Stimulated activated CD4-positive, alpha-beta T cell treated with anti-CD3 and anti-CD28 coated beads, Interleukin-12 subunit alpha, Interleukin-12 subunit beta, amount 100 ng/mL, for 48 hours (primary cell): ENCODE results near the gene GOT1.

Experiments
- DNase-seq, 3 donors: peaks; one replicate each; pipeline ENCODE4 v3.0.0-alpha.2; 2020; ENCODE audit warnings: low read depth in 2 of 3, low spot score in 1 of 3

The GOT1 gene

DNA sequence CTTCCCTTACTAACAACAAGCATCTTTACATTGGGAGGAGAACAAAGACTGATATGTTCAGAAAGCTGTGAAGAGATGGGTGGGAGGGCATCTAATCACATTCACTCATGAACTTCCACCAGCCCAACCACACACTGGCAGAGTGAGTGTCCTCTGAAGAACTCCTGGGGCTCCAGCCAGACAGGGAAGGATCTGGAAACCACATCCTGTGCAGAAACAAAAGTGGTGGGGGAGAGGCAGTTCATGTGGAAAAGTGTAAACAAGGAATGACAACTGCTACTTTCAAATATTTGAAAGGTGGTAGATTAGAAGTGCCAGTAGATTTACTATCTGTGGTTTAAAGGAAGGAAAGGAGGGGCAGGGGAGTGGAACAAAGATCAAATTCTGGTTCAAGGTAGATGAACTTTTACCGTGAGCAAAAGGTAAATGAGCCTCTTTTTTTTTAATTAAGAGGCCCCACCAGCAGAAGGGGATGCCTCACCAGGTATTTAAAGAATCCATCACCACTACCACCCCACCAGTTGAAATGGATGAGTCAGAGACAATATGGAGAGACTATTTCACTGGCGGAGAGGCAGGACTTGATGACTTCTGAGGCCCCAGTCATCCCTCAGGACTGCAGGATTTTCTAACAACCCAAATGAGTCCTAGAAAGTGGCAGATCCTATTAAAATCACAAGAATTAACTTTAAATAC lies 34.5 kb downstream of the GOT1 start:
- no peak for DNase-seq

- DNase-seq: no peak
Measured at GRCh38 chr10:99394761-99395386, 35.5 kb downstream of the GOT1 start.

- no peak for DNase-seq
Measured at GRCh38 chr10:99394256-99394655, 36.2 kb downstream of the GOT1 start.

GRCh38 chr10:99393683-99394082 lies 36.7 kb downstream of the GOT1 start:
- DNase-seq: no peak

DNA sequence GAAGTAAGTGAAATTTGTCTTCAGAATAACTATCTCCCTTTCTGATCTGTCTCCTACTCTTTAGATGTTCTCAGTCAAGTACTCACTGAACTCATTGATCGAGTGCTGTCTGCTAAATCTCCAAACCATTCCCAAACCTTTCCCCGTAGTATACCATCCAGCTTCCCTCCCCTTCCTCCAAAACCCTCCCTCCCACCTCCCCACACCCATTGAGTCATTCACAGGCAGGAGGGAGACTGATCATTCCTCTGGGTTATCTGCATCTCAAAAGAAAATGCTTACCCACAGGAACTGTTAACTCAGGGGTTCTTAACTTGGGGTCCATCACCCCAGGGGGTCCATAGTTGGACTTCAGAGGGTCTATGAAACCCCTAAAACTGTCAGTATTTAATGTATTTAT lies 37.4 kb downstream of the GOT1 start:
- no peak for DNase-seq

DNA sequence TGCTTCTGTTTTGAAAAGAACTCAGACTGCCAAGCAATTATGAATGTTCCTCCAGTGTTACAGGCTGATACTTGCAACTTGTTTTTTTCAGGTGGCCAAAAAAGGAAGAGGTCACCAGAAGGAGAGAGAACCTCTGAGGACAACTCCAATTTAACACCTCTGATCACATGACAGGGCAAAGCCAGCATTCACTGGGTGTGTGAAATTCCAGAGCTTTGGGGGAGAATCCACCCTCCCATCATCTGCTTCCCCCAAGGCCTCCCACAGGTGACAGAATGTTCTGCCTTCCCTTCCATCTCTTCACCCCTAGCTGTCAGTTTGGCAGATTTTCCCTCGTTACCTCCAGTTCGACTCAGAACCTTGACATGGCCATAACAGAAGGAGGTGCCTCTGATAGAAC lies 39.1 kb downstream of the GOT1 start:
- DNase-seq: no peak

DNA sequence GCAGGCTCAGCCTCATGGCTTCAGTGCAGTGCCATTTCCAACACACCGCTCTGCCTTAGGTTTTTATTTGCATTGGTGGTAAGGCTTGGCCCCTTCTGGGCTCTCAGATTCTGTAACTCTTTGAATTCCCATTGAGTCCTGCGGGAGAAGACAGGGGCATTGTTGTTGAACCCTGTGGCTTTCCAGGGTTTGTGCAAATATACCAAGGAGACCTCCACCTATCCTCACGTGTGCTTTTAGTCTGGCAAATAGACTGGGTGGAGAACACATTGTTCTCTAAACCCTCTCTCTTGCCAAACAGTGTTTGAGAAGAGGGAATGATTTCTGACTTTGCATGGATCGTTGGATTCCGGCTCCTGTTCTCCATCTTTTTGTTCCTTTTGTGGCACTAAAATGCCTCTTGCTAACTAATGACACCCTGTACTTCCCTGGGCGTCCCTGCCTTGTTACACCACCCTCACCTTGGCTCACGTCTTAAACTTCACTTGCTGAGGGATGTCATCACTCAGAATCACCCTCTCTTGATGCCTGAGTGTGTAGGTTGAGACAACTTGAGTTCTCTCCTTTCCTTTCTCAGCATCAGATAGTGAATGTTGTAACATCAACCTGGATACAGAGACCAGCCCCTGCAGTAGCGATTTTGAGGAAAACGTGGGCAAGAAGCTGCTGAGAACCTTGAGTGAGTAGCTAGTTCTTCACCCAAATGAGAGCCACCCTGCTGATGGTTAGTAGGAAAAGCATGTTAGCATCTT lies 40.5 kb downstream of the GOT1 start:
- no peak for DNase-seq

GRCh38 chr10:99387541-99387940 lies 42.9 kb downstream of the GOT1 start:
- no peak for DNase-seq

DNA sequence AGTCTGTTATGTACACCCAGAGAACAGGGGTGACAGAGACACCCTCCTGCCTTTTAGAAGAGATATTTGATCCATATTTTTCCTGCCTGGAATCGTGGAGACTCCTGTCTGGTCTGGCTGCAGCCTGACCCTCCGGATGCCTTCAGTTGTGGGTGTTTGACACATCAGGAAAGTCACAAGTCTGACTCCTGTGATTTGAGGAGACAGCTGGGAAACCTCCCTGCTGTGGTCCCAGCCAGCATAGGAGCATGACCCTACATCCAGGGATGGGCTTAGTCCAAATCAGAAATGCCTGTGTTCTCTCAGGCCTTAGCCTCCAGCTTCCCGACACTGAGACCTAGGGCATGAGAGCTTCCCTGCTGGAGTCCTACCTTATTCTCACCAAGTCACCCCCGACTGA lies 43.4 kb downstream of the GOT1 start:
- DNase-seq: no peak

GRCh38 chr10:99382176-99382575 lies 48.2 kb downstream of the GOT1 start:
- DNase-seq: no peak

DNA sequence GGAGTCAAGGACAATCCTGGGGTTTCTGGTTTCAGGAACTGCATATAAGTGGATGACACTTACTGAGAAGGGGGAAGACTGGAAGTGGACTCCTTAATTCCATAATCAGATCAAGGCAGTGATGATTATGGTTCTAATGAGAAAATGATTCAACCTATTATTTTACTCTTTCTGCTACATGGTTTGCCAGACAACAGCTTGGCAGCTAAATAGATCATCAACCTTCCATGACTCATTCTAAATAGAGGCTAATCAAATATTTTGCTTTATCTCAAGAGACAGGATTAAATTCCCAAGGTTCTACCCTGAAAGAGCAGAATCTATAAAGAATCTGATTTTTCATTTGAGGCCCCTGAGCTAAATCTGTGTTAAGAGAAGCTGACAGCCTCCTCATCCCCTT lies 55.0 kb downstream of the GOT1 start:
- no peak for DNase-seq

DNA sequence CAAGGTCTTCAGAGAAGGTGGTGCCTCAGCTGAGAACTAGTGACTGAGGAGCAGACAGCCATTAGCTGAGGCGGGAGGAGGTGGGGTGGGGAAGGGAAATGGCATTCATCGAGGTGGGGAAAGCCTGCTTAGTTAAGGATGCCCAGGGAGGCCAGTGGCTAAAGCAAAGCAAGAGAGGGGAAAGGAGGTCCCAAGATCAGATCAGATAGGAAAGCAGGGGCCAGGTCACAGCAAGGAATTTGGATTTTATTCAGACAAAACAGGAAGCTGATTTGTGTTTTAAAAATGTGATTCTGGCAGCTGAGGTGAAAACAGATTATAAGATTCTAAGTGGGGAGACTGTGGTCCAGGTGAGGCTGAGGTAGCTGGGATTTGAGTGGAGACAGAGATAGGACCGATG lies 55.5 kb downstream of the GOT1 start:
- DNase-seq: no peak

DNA sequence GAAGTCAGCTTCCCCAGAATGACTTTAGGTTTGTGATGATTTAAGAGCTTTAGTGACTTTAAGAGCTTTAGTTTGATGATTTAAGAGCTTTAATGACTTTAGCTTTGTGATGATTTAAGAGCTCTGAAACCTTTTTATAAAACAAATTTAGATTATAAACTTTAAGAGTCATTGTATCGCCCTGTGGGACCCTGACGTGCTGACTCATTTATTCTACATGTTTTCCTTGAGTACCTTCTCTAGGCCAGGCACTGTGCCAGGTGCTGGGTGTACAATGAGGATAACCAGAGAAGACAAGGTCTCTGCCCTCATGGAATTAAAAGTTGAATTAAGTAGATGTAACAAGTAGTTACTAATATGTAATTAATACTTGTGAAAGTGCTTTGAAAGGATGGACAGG lies 55.9 kb downstream of the GOT1 start:
- DNase-seq: no peak

DNA sequence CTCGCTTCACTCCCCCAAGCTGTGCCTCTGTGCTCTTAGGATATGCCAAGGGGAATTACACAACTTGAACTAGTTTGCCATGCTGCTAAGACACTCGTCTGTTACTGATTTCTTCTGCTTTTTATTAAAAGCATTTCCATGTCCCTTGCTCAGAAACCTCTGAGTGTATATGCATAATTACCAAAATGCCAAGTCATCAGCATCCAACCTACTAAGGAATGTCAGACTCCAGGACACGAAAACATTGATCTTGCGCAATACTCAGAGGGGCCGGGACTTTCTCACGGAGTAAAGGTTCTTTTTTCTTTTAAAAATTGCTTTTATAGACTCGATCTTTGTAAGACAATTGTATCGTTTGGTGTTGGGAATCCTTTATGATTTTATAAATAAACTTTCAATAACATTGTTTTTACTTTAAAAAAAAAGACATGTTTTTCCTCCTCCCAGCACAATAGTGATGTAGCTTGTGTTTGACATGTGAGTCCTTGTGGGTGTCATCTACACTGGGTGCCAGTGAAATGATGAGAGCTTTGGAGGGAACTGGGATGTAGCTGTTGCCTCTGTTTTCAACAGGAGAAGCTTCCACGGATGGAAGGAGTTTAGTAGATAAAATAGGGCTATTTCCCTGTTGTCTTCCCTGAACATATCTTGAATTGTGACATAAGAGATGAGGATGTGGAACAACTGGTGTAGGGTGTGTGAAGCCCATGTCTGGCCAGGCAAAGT lies 57.7 kb downstream of the GOT1 start:
- no peak for DNase-seq

GRCh38 chr10:99370993-99371392 lies 59.4 kb downstream of the GOT1 start:
- DNase-seq: no peak

- DNase-seq: no peak
Measured at GRCh38 chr10:99369551-99369950, 60.9 kb downstream of the GOT1 start.

GRCh38 chr10:99369126-99369525 lies 61.3 kb downstream of the GOT1 start:
- no peak for DNase-seq

GRCh38 chr10:99368646-99369045 lies 61.8 kb downstream of the GOT1 start:
- DNase-seq: no peak

- no peak for DNase-seq
Measured at GRCh38 chr10:99366666-99367065, 63.8 kb downstream of the GOT1 start.

DNA sequence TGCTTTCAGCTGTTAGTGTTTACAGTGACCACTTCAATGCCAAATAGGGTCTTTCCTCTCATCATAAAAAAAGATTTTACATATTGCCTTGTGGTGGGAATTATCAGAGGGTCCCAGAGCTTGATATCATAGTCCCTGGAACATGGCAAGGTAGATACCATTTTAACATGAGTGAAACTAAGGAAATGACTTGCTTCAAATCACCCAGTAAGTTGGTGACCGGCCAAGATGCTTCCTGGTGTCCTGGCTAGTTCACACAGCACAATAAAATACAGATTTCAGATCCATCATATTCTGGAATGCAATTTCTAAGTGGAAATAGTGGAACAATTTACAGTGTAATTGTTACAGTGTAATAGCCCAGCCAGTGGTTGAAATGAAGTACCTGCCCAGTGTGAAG lies 64.7 kb downstream of the GOT1 start:
- no peak for DNase-seq

- DNase-seq: no peak
Measured at GRCh38 chr10:99365311-99365710, 65.1 kb downstream of the GOT1 start.

GRCh38 chr10:99364125-99364524 lies 66.3 kb downstream of the GOT1 start:
- DNase-seq: no peak
